HG03520 (cell line): ENCODE measurements around the gene ZNF841.
"Not testable (repeated sequence)": the region's sequence is repeated elsewhere in the genome, so short reads cannot be mapped to it uniquely, and the experiment has no call there.

Experiments used
- ATAC-seq: cut with Tn5 transposase; IDR thresholded peaks from one replicate; pipeline ENCODE4 v1.9.1; 2021; ENCODE audit warnings: mild to moderate bottlenecking, moderate library complexity; ENCODE audit not compliant: unreplicated experiment

Gene ZNF841

GRCh38 chr19:52069653-52070052, 25.9 kb downstream of the ZNF841 start:
- no peak for ATAC-seq

GRCh38 chr19:52066258-52066863, 29.2 kb downstream of the ZNF841 start:
- no peak for ATAC-seq

- ATAC-seq, result no peak
These were observed 30.2 kb downstream of the ZNF841 start for GRCh38 chr19:52065399-52065798.

GRCh38 chr19:52056480-52056879, 39.1 kb downstream of the ZNF841 start:
- not testable (repeated sequence) for ATAC-seq

GRCh38 chr19:52051736-52052135, 43.8 kb downstream of the ZNF841 start:
- ATAC-seq, result not testable (repeated sequence)

GRCh38 chr19:52048555-52049501, 46.7 kb downstream of the ZNF841 start, which contains the start of gene ZNF432:
TSS of gene ZNF432 (minus strand) at chr19:52048838. CDS start at chr19:52046868, 1,970 bp downstream.
- peak; percentile 81 for ATAC-seq

GRCh38 chr19:52039169-52039568, 56.4 kb downstream of the ZNF841 start:
- ATAC-seq, result no peak

GRCh38 chr19:52034051-52034728, 61.4 kb downstream of the ZNF841 start:
- no peak for ATAC-seq

- ATAC-seq, result peak; percentile 26
These were observed 66.8 kb downstream of the ZNF841 start for GRCh38 chr19:52028780-52029123.

GRCh38 chr19:52028027-52028779, 67.4 kb downstream of the ZNF841 start, which contains the start of gene ZNF614:
TSS of gene ZNF614 (minus strand) at chr19:52028379. CDS start at chr19:52025745, 2,634 bp downstream.
- ATAC-seq, result peak; percentile 86

GRCh38 chr19:52026255-52026990, 69.1 kb downstream of the ZNF841 start:
- ATAC-seq, result not testable (repeated sequence)

GRCh38 chr19:52024478-52024877, 71.1 kb downstream of the ZNF841 start:
- not testable (repeated sequence) for ATAC-seq

GRCh38 chr19:52022193-52022592, 73.4 kb downstream of the ZNF841 start:
- no peak for ATAC-seq

GRCh38 chr19:52020506-52020905, 75.1 kb downstream of the ZNF841 start:
- ATAC-seq, result no peak
